A549 (cell line): Measurements from ENCODE around the gene ADAM12.
A peak's percentile ranks its signal among the peaks of the same experiment; 100 is the strongest.

Experiments used
- EP300 ChIP-seq, 2 experiments: fragments of >200 bp; sonication (Bioruptor Twin); formaldehyde crosslinking; IDR thresholded peaks; 2 replicates in 1 of 2; 3 replicates in 1 of 2; pipeline ENCODE4 v1.6.1; 2016 to 2017
- KDM1A ChIP-seq: fragments of 200-600 bp; sonication (generic); IDR thresholded peaks from 2 replicates; pipeline ENCODE4 v1.6.1; 2016; ENCODE audit warnings: low read depth, mild to moderate bottlenecking
- REST ChIP-seq: fragments of 200-600 bp; sonication (generic); IDR thresholded peaks from 2 replicates; pipeline ENCODE4 v1.6.1; 2016; ENCODE audit warnings: antibody characterized with exemption, mild to moderate bottlenecking, moderate library complexity
- SREBF2 ChIP-seq: fragments of 450-650 bp; IDR thresholded peaks from 2 replicates; pipeline ENCODE4 v1.6.1; 2014; ENCODE audit warnings: mild to moderate bottlenecking, moderate library complexity
- USF2 ChIP-seq: fragments of 450-650 bp; IDR thresholded peaks from 2 replicates; pipeline ENCODE4 v1.6.1; 2014; ENCODE audit warnings: antibody characterized with exemption
- TF ChIP-seq, protein P1 (sequence below): IDR thresholded peaks from 2 replicates; pipeline ENCODE4 v1.6.1; 2012

- no peak for TF ChIP-seq EP300 (IDR thresholded peaks at IDR 0.05)
- TF ChIP-seq KDM1A: no peak
- TF ChIP-seq, protein P1, sequence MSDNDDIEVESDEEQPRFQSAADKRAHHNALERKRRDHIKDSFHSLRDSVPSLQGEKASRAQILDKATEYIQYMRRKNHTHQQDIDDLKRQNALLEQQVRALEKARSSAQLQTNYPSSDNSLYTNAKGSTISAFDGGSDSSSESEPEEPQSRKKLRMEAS: peak; percentile 31; the same call in 1 of the 2 replicates
- no peak for TF ChIP-seq REST
- no peak for TF ChIP-seq USF2
- no peak for TF ChIP-seq SREBF2
Measured at GRCh38 chr10:126204320-126204719, 184.0 kb downstream of the ADAM12 start.
